DMS153 treated with DMSO at 0.1 percent for 48 hours (cell line): ENCODE data around the gene ACVR1.
"Not testable (repeated sequence)": the region's sequence is repeated elsewhere in the genome, so short reads cannot be mapped to it uniquely, and the experiment has no call there.

Experiments
- DNase-seq: peaks from one replicate; lab custom pipeline; 2025; ENCODE audit not compliant: unreplicated experiment; lab: John Stamatoyannopoulos, UW

Gene ACVR1

GRCh38 chr2:157830696-157831570, 45.2 kb downstream of the ACVR1 start:
- DNase-seq, result no peak

- DNase-seq, result no peak
These were observed 45.9 kb downstream of the ACVR1 start for GRCh38 chr2:157830266-157830665.

GRCh38 chr2:157827377-157827776, 48.8 kb downstream of the ACVR1 start:
- no peak for DNase-seq

- DNase-seq, result not testable (repeated sequence)
These were observed 49.5 kb downstream of the ACVR1 start for GRCh38 chr2:157826644-157827043.

GRCh38 chr2:157825885-157826284, 50.2 kb downstream of the ACVR1 start:
- DNase-seq, result no peak

GRCh38 chr2:157822993-157823392, 53.1 kb downstream of the ACVR1 start:
- DNase-seq, result no peak

- no peak for DNase-seq
These were observed 53.6 kb downstream of the ACVR1 start for GRCh38 chr2:157822533-157822932.

- no peak for DNase-seq
These were observed 54.5 kb downstream of the ACVR1 start for GRCh38 chr2:157821519-157822131.

- DNase-seq, result no peak
These were observed 55.9 kb downstream of the ACVR1 start for GRCh38 chr2:157820193-157820592.

- DNase-seq, result no peak
These were observed 56.4 kb downstream of the ACVR1 start for GRCh38 chr2:157819761-157820160.

- DNase-seq, result no peak
These were observed 57.9 kb downstream of the ACVR1 start for GRCh38 chr2:157818227-157818626.

- no peak for DNase-seq
These were observed 60.7 kb downstream of the ACVR1 start for GRCh38 chr2:157815421-157815820.

GRCh38 chr2:157813467-157813866, 62.7 kb downstream of the ACVR1 start:
- no peak for DNase-seq

- no peak for DNase-seq
These were observed 66.1 kb downstream of the ACVR1 start for GRCh38 chr2:157810037-157810436.

- no peak for DNase-seq
These were observed 66.9 kb downstream of the ACVR1 start for GRCh38 chr2:157809212-157809611.

GRCh38 chr2:157808421-157808820, 67.7 kb downstream of the ACVR1 start:
- DNase-seq, result no peak

- DNase-seq, result no peak
These were observed 69.6 kb downstream of the ACVR1 start for GRCh38 chr2:157806426-157807077.

GRCh38 chr2:157805519-157805918, 70.6 kb downstream of the ACVR1 start:
- DNase-seq, result no peak

- no peak for DNase-seq
These were observed 71.8 kb downstream of the ACVR1 start for GRCh38 chr2:157804355-157804754.

- DNase-seq, result no peak
These were observed 72.2 kb downstream of the ACVR1 start for GRCh38 chr2:157803952-157804351.

GRCh38 chr2:157803476-157803875, 72.7 kb downstream of the ACVR1 start:
- no peak for DNase-seq
